Right cardiac atrium (tissue), 5 donors: ENCODE results near the gene PTPRN2. TPM values are rescaled to one million over a fixed set of nuclear protein-coding genes. Genes with fewer than 3 reads are reported as not detected.

ENCODE experiments used
- ATAC-seq, 2 donors: fragments of 200-7000 bp; cut with Tn5 transposase; one replicate each; pipeline versions ENCODE4 v1.8.0 to v1.9.1; 2020; ENCODE audit warnings: moderate library complexity in 2 of 2, mild to moderate bottlenecking in 1 of 2
- DNase-seq, 3 donors: peaks; one replicate each; pipeline ENCODE4 v3.0.0-alpha.2; 2020
- H3K27ac ChIP-seq: one replicate; pipeline ENCODE4 v1.5.1; 2013; ENCODE audit warnings: mild to moderate bottlenecking, low read length, control low read depth, moderate library complexity
- H3K27me3 ChIP-seq: one replicate; pipeline ENCODE4 v1.6.1; 2013; ENCODE audit not compliant: control insufficient read depth, insufficient read depth
- H3K4me1 ChIP-seq: one replicate; pipeline ENCODE4 v1.6.1; 2013; ENCODE audit warnings: low read length; ENCODE audit not compliant: control insufficient read depth, insufficient read depth
- H3K4me3 ChIP-seq: one replicate; pipeline ENCODE4 v1.5.1; 2013; ENCODE audit warnings: low read length, control low read depth
- H3K9me3 ChIP-seq: one replicate; pipeline ENCODE4 v1.6.1; 2013; ENCODE audit warnings: low read length; ENCODE audit not compliant: control insufficient read depth
- WGBS: extraction: QIAGEN DNeasy Blood & Tissue Kit; methylation state at CpG from one replicate; pipeline ENCODE4 v1.1.7; 2013; 5-methylcytosine and 5-hydroxymethylcytosine counted together
- intact Hi-C, 4 donors: fragments of 100-400 bp; cut with DNase I; formaldehyde crosslinking; loops; one replicate each; pipeline versions ENCODE4 v1.11.0 to v1.14.0; 2022 to 2023
- polyA plus RNA-seq: library from polyadenylated mRNA; stranded (reverse); fragments of 200-250 nt; gene quantifications from one replicate; pipeline ENCODE4 v1.2.3, GENCODE V29; 2013
- total RNA-seq, 4 donors: library from RNA; stranded (reverse); fragmentation: NEBNext Ultra II Directional; extraction: Animal tissue kit (Norgen Biotek cat#: 25700); gene quantifications; one replicate each; pipeline ENCODE4 v1.2.1, GENCODE V29; 2021
- donor health status: healthy with polysubstance abuse.
- donor health status: DM: no; HTN: yes; CAD: no.
- donor health status: DM: no; HTN: no; CAD: no.
- donor health status: DM: no; HTN: yes; CAD: no; lungs with severe emphysema.
- donor health status: DM: yes; HTN: yes; CAD: no.

PTPRN2 gene
- total and polyA plus RNA-seq, 5 donors = 1.5 to 3.9 (median 1.9) TPM

GRCh38 chr7:157750291-157750690 lies 837.3 kb downstream of the PTPRN2 start:
- Histone ChIP-seq H3K9me3 (no peaks in the 10 kb centered on the region), H3K4me3 (no peak overlapping the region), H3K27me3 (no peaks in the 10 kb centered on the region), H3K27ac (no peak overlapping the region), H3K4me1 (no peaks in the 10 kb centered on the region)
- ATAC-seq (no peak), DNase-seq (peak in 1 of 3 donors; percentile 9)
- intact Hi-C loops = no loop called here
- 77% methylated on average over 6 of the region's 6 CpGs for WGBS

GRCh38 chr7:157745721-157746709 lies 841.6 kb downstream of the PTPRN2 start:
- H3K4me3 ChIP-seq = no peak overlapping the region
- no peaks in the 10 kb centered on the region for H3K27me3 ChIP-seq
- WGBS = 92% methylated on average over 25 of the region's 25 CpGs
- H3K9me3 ChIP-seq = no peaks in the 10 kb centered on the region
- intact Hi-C loops = no loop called here
- no peaks in the 10 kb centered on the region for H3K4me1 ChIP-seq
- no peak for ATAC-seq
- DNase-seq = peak in 1 of 3 donors; percentile 19
- no peak overlapping the region for H3K27ac ChIP-seq

GRCh38 chr7:157744786-157745601 lies 842.6 kb downstream of the PTPRN2 start:
- Histone ChIP-seq H3K27me3 (no peaks in the 10 kb centered on the region), H3K4me3 (no peak overlapping the region), H3K9me3 (no peaks in the 10 kb centered on the region), H3K4me1 (no peaks in the 10 kb centered on the region), H3K27ac (no peak overlapping the region)
- 81% methylated on average over 24 of the region's 24 CpGs for WGBS
- peak in 1 of 3 donors; percentile 7 for DNase-seq
- ATAC-seq = peak in 1 of 2 donors; percentile 11
- intact Hi-C loops = no loop called here

- no peak for ATAC-seq
- peak in 1 of 3 donors; percentile 15 for DNase-seq
- WGBS = 93% methylated on average over 29 of the region's 29 CpGs
Measured at GRCh38 chr7:157743781-157744525, 843.7 kb downstream of the PTPRN2 start.

GRCh38 chr7:157740251-157740798 lies 847.3 kb downstream of the PTPRN2 start:
- WGBS = 88% methylated on average over 24 of the region's 24 CpGs
- Histone ChIP-seq H3K27ac (no peak overlapping the region), H3K4me1 (no peaks in the 10 kb centered on the region), H3K9me3 (no peaks in the 10 kb centered on the region), H3K27me3 (no peaks in the 10 kb centered on the region), H3K4me3 (no peak overlapping the region)
- intact Hi-C loops = no loop called here
- ATAC-seq (no peak), DNase-seq (peak in 1 of 3 donors; percentile 37)

More at GRCh38 chr7:157743781-157744525, 843.7 kb downstream of the PTPRN2 start:
- Histone ChIP-seq H3K4me1 (no peaks in the 10 kb centered on the region), H3K27me3 (no peaks in the 10 kb centered on the region), H3K4me3 (no peak overlapping the region), H3K9me3 (no peaks in the 10 kb centered on the region), H3K27ac (no peak overlapping the region)
- intact Hi-C loops = no loop called here

- ATAC-seq (no peak), DNase-seq (no peak)
- Histone ChIP-seq H3K27ac (no peak overlapping the region), H3K4me3 (no peak overlapping the region), H3K27me3 (no peaks in the 10 kb centered on the region), H3K9me3 (no peaks in the 10 kb centered on the region), H3K4me1 (no peaks in the 10 kb centered on the region)
- 79% methylated on average over 6 of the region's 6 CpGs for WGBS
- intact Hi-C loops = no loop called here
Measured at GRCh38 chr7:157739650-157740049, 848.0 kb downstream of the PTPRN2 start.

GRCh38 chr7:157739031-157739430 lies 848.6 kb downstream of the PTPRN2 start:
- Histone ChIP-seq H3K9me3 (no peaks in the 10 kb centered on the region), H3K27me3 (no peaks in the 10 kb centered on the region), H3K4me1 (no peaks in the 10 kb centered on the region), H3K4me3 (no peak overlapping the region), H3K27ac (no peak overlapping the region)
- no peak for ATAC-seq
- DNase-seq = no peak
- intact Hi-C loops = no loop called here
- WGBS = 76% methylated on average over 8 of the region's 8 CpGs

GRCh38 chr7:157738066-157738460 lies 849.6 kb downstream of the PTPRN2 start:
- no peak overlapping the region for H3K4me3 ChIP-seq
- no peaks in the 10 kb centered on the region for H3K4me1 ChIP-seq
- intact Hi-C loops = no loop called here
- 4% methylated on average over 11 of the region's 11 CpGs for WGBS
- DNase-seq = peak in 1 of 3 donors; percentile 44
- no peaks in the 10 kb centered on the region for H3K27me3 ChIP-seq
- no peaks in the 10 kb centered on the region for H3K9me3 ChIP-seq
- no peak overlapping the region for H3K27ac ChIP-seq
- peak; percentile 50 to 61 for ATAC-seq

- Histone ChIP-seq H3K4me3 (no peak overlapping the region), H3K4me1 (no peaks in the 10 kb centered on the region), H3K9me3 (no peaks in the 10 kb centered on the region), H3K27me3 (no peaks in the 10 kb centered on the region), H3K27ac (no peak overlapping the region)
- WGBS = 79% methylated on average over 36 of the region's 36 CpGs
- DNase-seq (peak in 1 of 3 donors; percentile 28), ATAC-seq (no peak)
- intact Hi-C loops = no loop called here
Measured at GRCh38 chr7:157737151-157738065, 850.2 kb downstream of the PTPRN2 start.
